Fibroblast of the aortic adventitia (primary cell): ENCODE results near the gene FAM241A. TPM values are rescaled to one million over a fixed set of nuclear protein-coding genes. Genes with fewer than 3 reads are reported as not detected.
"Not testable (repeated sequence)": the region's sequence is repeated elsewhere in the genome, so short reads cannot be mapped to it uniquely, and the experiment has no call there.

Experiments
- DNase-seq: peaks from one replicate; pipeline ENCODE4 v3.0.0-alpha.2; 2010; ENCODE audit warnings: low read depth
- H3K4me3 ChIP-seq: 2 replicates; pipeline ENCODE4 v1.5.1; 2011; ENCODE audit warnings: low read depth, mild to moderate bottlenecking, control low read depth, low read length, moderate library complexity
- total RNA-seq: library from RNA; depleted of rRNA; stranded (reverse); fragments of >200 nt; gene quantifications from 2 replicates; pipeline ENCODE4 v1.2.3, GENCODE V29; 2012; ENCODE audit warnings: low replicate concordance
- TF ChIP-seq, protein P1 (sequence below): IDR thresholded peaks from 2 replicates; pipeline ENCODE4 v1.5.1; 2011; ENCODE audit warnings: mild to moderate bottlenecking, low read length, control low read depth, inconsistent platforms; ENCODE audit not compliant: insufficient read depth

FAM241A gene
- total RNA-seq, 1 donor = 5.1 TPM

DNA sequence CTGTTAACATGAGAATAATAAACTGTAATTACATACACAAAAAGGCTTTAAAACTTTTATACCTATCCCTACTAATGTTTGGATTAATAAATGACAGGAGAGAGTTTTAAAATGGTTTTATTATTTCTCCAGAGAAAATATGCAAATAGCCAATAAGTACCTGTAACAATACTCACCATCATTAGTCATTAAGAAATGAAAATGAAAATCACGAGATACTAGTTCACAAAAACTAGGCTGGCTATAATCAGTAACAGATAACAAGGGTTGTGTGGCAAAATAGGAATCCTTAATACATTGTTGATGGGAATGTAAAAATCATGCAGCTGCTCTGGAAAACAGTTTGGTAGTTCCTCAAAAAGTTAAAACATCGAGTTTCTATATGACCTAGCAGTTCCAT lies 61.2 kb downstream of the FAM241A start:
- no peak overlapping the region for H3K4me3 ChIP-seq
- no peak for DNase-seq

DNA sequence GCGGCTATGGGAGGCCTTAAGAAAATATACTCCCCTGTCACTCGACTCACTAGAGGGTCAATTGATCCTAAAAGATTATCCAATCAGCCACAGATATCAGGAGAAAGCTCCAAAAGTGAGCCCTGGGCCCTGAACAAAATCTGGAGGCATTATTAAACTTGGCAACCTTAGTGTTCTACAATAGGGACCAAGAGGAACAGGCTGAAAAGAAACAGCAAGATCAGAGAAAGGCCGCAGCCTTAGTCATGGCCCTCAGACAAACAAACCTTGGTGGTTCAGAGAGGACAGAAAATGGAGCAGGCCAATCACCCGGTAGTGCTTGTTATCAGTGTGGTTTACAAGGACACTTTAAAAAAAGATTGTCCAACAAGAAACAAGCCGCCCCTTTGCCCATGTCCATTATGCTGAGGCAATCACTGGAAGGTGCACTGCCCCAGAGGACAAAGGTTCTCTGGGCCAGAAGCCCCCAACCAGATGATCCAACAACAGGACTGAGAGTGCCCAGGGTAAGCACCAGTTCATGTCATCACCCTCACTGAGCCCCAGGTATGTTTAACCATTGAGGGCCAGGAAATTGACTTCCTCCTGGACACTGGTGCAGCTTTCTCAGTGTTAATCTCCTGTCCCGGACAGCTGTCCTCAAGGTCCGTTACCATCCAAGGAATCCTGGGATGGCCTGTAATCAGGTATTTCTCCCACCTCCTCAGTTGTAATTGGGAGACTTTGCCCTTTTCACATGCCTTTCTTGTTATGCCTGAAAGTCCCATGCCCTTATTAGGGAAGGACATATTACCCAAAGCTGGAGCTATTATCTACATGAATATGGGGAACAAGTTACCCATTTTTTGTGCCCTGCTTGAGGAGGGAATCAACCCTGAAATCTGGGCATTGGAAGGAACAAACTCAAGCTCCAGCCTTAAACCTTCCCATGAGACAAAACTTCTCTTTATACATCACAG lies 63.2 kb downstream of the FAM241A start:
- DNase-seq, H3K4me3 ChIP-seq: not testable (repeated sequence)

More for the DNA sequence above, 61.2 kb downstream of the FAM241A start:
- TF ChIP-seq, protein P1, sequence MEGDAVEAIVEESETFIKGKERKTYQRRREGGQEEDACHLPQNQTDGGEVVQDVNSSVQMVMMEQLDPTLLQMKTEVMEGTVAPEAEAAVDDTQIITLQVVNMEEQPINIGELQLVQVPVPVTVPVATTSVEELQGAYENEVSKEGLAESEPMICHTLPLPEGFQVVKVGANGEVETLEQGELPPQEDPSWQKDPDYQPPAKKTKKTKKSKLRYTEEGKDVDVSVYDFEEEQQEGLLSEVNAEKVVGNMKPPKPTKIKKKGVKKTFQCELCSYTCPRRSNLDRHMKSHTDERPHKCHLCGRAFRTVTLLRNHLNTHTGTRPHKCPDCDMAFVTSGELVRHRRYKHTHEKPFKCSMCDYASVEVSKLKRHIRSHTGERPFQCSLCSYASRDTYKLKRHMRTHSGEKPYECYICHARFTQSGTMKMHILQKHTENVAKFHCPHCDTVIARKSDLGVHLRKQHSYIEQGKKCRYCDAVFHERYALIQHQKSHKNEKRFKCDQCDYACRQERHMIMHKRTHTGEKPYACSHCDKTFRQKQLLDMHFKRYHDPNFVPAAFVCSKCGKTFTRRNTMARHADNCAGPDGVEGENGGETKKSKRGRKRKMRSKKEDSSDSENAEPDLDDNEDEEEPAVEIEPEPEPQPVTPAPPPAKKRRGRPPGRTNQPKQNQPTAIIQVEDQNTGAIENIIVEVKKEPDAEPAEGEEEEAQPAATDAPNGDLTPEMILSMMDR = no peak

DNA sequence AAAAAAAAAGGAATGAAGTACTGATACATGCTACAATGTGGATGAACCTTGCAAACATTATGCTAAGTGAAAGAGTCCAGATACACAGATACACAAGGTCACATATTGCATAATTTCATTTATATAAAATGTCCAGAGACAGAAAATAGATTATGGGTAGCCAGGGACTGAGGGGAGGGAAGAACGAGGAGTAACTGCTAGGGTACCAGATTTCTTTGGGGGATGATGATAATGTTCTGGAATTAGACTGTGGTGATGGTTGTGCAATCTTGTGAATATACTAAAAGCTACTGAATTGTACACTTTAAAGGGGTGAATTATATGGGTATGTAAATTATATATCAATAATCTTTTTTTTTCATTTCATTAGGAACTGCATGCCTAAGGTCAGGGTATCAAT lies 65.5 kb downstream of the FAM241A start:
- no peak for DNase-seq
- TF ChIP-seq, protein P1 = no peak

DNA sequence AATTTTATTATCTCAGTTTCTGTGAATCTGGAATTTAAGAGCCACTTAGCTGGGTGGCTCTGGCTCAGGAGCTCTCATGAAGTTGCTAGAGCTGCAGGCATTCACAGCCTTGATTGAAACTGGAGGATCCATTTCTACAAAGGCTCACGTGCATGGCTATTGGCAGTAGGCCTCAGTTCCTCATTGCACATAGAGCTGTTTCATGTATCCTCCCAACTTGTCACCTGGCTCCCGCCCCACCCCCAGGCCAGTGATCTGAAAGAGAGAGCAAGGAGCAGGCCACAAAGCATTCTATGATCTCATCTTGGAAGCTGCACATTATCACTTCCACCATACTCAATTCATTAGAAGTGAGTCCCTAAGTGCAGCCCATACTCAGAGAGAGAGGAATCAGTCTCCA lies 67.8 kb downstream of the FAM241A start:
- DNase-seq = no peak
- TF ChIP-seq, protein P1 = no peak

More for the DNA sequence above, 65.5 kb downstream of the FAM241A start:
- H3K4me3 ChIP-seq = no peak overlapping the region

DNA sequence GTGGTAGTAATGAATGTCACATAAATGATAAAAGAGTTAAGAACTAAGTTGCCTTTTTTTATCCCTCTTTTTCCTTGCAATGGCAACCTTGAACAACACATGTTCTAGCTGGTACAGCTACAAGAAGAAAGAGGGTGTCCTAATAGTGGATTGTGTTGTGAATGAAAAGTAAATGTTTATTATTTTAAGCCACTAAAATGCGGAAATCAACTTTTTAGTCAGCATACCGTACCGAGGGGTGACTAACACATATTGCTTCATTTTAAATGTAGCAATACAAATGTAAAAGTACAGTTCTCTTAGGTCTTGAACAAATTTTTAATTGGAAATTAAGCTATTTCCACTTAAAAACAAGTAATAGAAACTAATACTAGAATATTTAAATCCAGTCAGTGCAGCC lies 68.6 kb downstream of the FAM241A start:
- TF ChIP-seq, protein P1 = no peak
- DNase-seq = peak; percentile 85
- H3K4me3 ChIP-seq = no peak overlapping the region

More for the DNA sequence above, 67.8 kb downstream of the FAM241A start:
- no peak overlapping the region for H3K4me3 ChIP-seq

DNA sequence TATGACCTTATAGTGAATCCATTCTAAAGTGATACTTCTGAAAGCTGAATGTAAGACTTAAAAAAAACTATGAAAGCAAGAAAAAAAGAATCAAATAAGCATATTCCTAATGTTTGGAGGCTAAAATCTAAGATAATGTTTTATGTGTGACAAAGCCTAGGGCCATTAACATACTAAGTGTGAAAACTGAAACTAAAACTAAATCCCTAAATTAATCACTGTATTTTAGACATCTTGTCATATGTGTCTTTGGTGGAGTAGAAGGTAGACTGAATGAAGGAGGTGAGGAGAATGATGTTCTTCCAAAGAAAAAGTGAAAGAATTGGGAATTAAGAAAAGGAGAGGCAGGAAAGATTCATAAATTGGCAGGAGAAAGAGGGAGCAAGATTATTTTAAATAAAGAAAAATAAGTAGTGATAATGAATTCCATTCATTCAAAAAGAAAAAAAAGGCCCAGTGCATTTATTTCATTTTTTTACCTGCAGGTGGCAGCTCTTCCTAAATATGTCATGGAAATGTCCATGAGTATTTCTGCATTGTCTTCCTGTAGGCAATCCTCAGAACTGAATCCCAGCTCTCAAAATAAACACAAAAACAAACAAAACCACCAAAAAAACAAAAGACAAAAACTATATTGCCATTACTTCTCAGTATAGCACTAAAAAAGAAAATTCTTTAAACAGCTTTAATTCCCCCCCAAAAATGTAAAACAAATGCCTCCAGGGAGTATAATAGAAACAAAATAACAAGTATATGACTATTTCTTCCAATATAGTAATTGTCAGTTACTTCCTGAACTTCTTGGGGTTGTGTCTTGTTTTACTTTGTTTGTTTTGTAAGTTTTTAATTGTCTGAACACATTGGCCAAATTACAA lies 69.4 kb downstream of the FAM241A start:
- DNase-seq = peak; percentile 55
- TF ChIP-seq, protein P1 = peak; percentile 47
- H3K4me3 ChIP-seq = no peak overlapping the region
